ENCODE results near the gene KLHL3.

The KLHL3 gene

GRCh38 chr5:137739737-137740136, 3.8 kb upstream of the KLHL3 start:
- no peaks in the 10 kb centered on the region for H3K27me3 ChIP-seq (ENCODE audit: control insufficient read depth, insufficient read depth, low read length)
- no peaks in the 10 kb centered on the region for H3K9me3 ChIP-seq (ENCODE audit: control insufficient read depth, insufficient read depth, low read depth, low read length)
- no peak overlapping the region for H3K9ac ChIP-seq (ENCODE audit: low read length)
- H3K36me3 ChIP-seq (ENCODE audit: control insufficient read depth, insufficient read depth, low read length) = no peaks in the 10 kb centered on the region
- H3K27ac ChIP-seq (ENCODE audit: low read depth, low read length) = no peak overlapping the region
- H3K4me1 ChIP-seq (ENCODE audit: control insufficient read depth, insufficient read depth, low read length) = peaks cover 15% of the 10 kb centered on the region; the same call in 1 of the 2 replicates
- H3K4me3 ChIP-seq (ENCODE audit: low read depth, low read length) = no peak overlapping the region

GRCh38 chr5:137738947-137739346, 3.1 kb upstream of the KLHL3 start:
- H3K9me3 ChIP-seq (ENCODE audit: control insufficient read depth, insufficient read depth, low read depth, low read length) = no peaks in the 10 kb centered on the region
- H3K4me3 ChIP-seq (ENCODE audit: low read depth, low read length) = no peak overlapping the region
- H3K4me1 ChIP-seq (ENCODE audit: control insufficient read depth, insufficient read depth, low read length) = peaks cover 23% of the 10 kb centered on the region; the same call in 1 of the 2 replicates
- no peaks in the 10 kb centered on the region for H3K27me3 ChIP-seq (ENCODE audit: control insufficient read depth, insufficient read depth, low read length)
- H3K36me3 ChIP-seq (ENCODE audit: control insufficient read depth, insufficient read depth, low read length) = no peaks in the 10 kb centered on the region
- no peak overlapping the region for H3K27ac ChIP-seq (ENCODE audit: low read depth, low read length)
- no peak overlapping the region for H3K9ac ChIP-seq (ENCODE audit: low read length)

- no peak overlapping the region for H3K27ac ChIP-seq (ENCODE audit: low read depth, low read length)
Observed at GRCh38 chr5:137737349-137738131, 1.7 kb upstream of the KLHL3 start.

GRCh38 chr5:137736496-137736895, 607 bp upstream of the KLHL3 start:
- H3K27ac ChIP-seq (ENCODE audit: low read depth, low read length) = no peak overlapping the region
- no peaks in the 10 kb centered on the region for H3K27me3 ChIP-seq (ENCODE audit: control insufficient read depth, insufficient read depth, low read length)
- H3K9ac ChIP-seq (ENCODE audit: low read length) = no peak overlapping the region
- H3K4me1 ChIP-seq (ENCODE audit: control insufficient read depth, insufficient read depth, low read length) = peaks cover 19% of the 10 kb centered on the region; the same call in 1 of the 2 replicates
- no peaks in the 10 kb centered on the region for H3K36me3 ChIP-seq (ENCODE audit: control insufficient read depth, insufficient read depth, low read length)
- H3K4me3 ChIP-seq (ENCODE audit: low read depth, low read length) = no peak overlapping the region
- no peaks in the 10 kb centered on the region for H3K9me3 ChIP-seq (ENCODE audit: control insufficient read depth, insufficient read depth, low read depth, low read length)

More at GRCh38 chr5:137737349-137738131, 1.7 kb upstream of the KLHL3 start:
- H3K27me3 ChIP-seq (ENCODE audit: control insufficient read depth, insufficient read depth, low read length) = no peaks in the 10 kb centered on the region
- H3K9ac ChIP-seq (ENCODE audit: low read length) = no peak overlapping the region
- H3K36me3 ChIP-seq (ENCODE audit: control insufficient read depth, insufficient read depth, low read length) = no peaks in the 10 kb centered on the region
- no peak overlapping the region for H3K4me3 ChIP-seq (ENCODE audit: low read depth, low read length)
- H3K4me1 ChIP-seq (ENCODE audit: control insufficient read depth, insufficient read depth, low read length) = peaks cover 26% of the 10 kb centered on the region; the same call in 1 of the 2 replicates
- no peaks in the 10 kb centered on the region for H3K9me3 ChIP-seq (ENCODE audit: control insufficient read depth, insufficient read depth, low read depth, low read length)

- H3K9me3 ChIP-seq (ENCODE audit: control insufficient read depth, insufficient read depth, low read depth, low read length) = no peaks in the 10 kb centered on the region
- H3K27ac ChIP-seq (ENCODE audit: low read depth, low read length) = peak overlapping the region; percentile 20; the same call in 1 of the 2 replicates
- H3K27me3 ChIP-seq (ENCODE audit: control insufficient read depth, insufficient read depth, low read length) = no peaks in the 10 kb centered on the region
- H3K36me3 ChIP-seq (ENCODE audit: control insufficient read depth, insufficient read depth, low read length) = no peaks in the 10 kb centered on the region
- H3K9ac ChIP-seq (ENCODE audit: low read length) = peak overlapping the region; percentile 64
- H3K4me1 ChIP-seq (ENCODE audit: control insufficient read depth, insufficient read depth, low read length) = peaks cover 19% of the 10 kb centered on the region; the same call in 1 of the 2 replicates
- H3K4me3 ChIP-seq (ENCODE audit: low read depth, low read length) = peak overlapping the region; percentile 79
Observed at GRCh38 chr5:137734962-137735554, 831 bp downstream of the KLHL3 start.

GRCh38 chr5:137734331-137734730, 1.6 kb downstream of the KLHL3 start:
- no peaks in the 10 kb centered on the region for H3K9me3 ChIP-seq (ENCODE audit: control insufficient read depth, insufficient read depth, low read depth, low read length)
- no peak overlapping the region for H3K27ac ChIP-seq (ENCODE audit: low read depth, low read length)
- no peaks in the 10 kb centered on the region for H3K27me3 ChIP-seq (ENCODE audit: control insufficient read depth, insufficient read depth, low read length)
- H3K4me1 ChIP-seq (ENCODE audit: control insufficient read depth, insufficient read depth, low read length) = peaks cover 19% of the 10 kb centered on the region; the same call in 1 of the 2 replicates
- H3K9ac ChIP-seq (ENCODE audit: low read length) = no peak overlapping the region
- H3K4me3 ChIP-seq (ENCODE audit: low read depth, low read length) = peak overlapping the region; percentile 79
- no peaks in the 10 kb centered on the region for H3K36me3 ChIP-seq (ENCODE audit: control insufficient read depth, insufficient read depth, low read length)

GRCh38 chr5:137733922-137734321, 2.0 kb downstream of the KLHL3 start:
- H3K27ac ChIP-seq (ENCODE audit: low read depth, low read length) = no peak overlapping the region
- H3K4me1 ChIP-seq (ENCODE audit: control insufficient read depth, insufficient read depth, low read length) = peaks cover 19% of the 10 kb centered on the region; the same call in 1 of the 2 replicates
- peak overlapping the region; percentile 79; the same call in 1 of the 2 replicates for H3K4me3 ChIP-seq (ENCODE audit: low read depth, low read length)
- no peaks in the 10 kb centered on the region for H3K27me3 ChIP-seq (ENCODE audit: control insufficient read depth, insufficient read depth, low read length)
- no peaks in the 10 kb centered on the region for H3K9me3 ChIP-seq (ENCODE audit: control insufficient read depth, insufficient read depth, low read depth, low read length)
- H3K36me3 ChIP-seq (ENCODE audit: control insufficient read depth, insufficient read depth, low read length) = no peaks in the 10 kb centered on the region
- H3K9ac ChIP-seq (ENCODE audit: low read length) = no peak overlapping the region

GRCh38 chr5:137733006-137733405, 2.9 kb downstream of the KLHL3 start:
- Histone ChIP-seq H3K9me3 (ENCODE audit: control insufficient read depth, insufficient read depth, low read depth, low read length) (no peaks in the 10 kb centered on the region), H3K4me1 (ENCODE audit: control insufficient read depth, insufficient read depth, low read length) (peaks cover 19% of the 10 kb centered on the region; the same call in 1 of the 2 replicates), H3K27ac (ENCODE audit: low read depth, low read length) (no peak overlapping the region), H3K4me3 (ENCODE audit: low read depth, low read length) (no peak overlapping the region), H3K9ac (ENCODE audit: low read length) (no peak overlapping the region), H3K36me3 (ENCODE audit: control insufficient read depth, insufficient read depth, low read length) (no peaks in the 10 kb centered on the region), H3K27me3 (ENCODE audit: control insufficient read depth, insufficient read depth, low read length) (no peaks in the 10 kb centered on the region)

- no peak overlapping the region for H3K9ac ChIP-seq (ENCODE audit: low read length)
- no peaks in the 10 kb centered on the region for H3K9me3 ChIP-seq (ENCODE audit: control insufficient read depth, insufficient read depth, low read depth, low read length)
- H3K27me3 ChIP-seq (ENCODE audit: control insufficient read depth, insufficient read depth, low read length) = no peaks in the 10 kb centered on the region
- no peak overlapping the region for H3K27ac ChIP-seq (ENCODE audit: low read depth, low read length)
- peaks cover 15% of the 10 kb centered on the region; the same call in 1 of the 2 replicates for H3K4me1 ChIP-seq (ENCODE audit: control insufficient read depth, insufficient read depth, low read length)
- no peak overlapping the region for H3K4me3 ChIP-seq (ENCODE audit: low read depth, low read length)
- no peaks in the 10 kb centered on the region for H3K36me3 ChIP-seq (ENCODE audit: control insufficient read depth, insufficient read depth, low read length)
Observed at GRCh38 chr5:137731176-137731575, 4.7 kb downstream of the KLHL3 start.

GRCh38 chr5:137730336-137730735, 5.6 kb downstream of the KLHL3 start:
- H3K27ac ChIP-seq (ENCODE audit: low read depth, low read length) = no peak overlapping the region
- no peak overlapping the region for H3K9ac ChIP-seq (ENCODE audit: low read length)
- H3K27me3 ChIP-seq (ENCODE audit: control insufficient read depth, insufficient read depth, low read length) = no peaks in the 10 kb centered on the region
- H3K36me3 ChIP-seq (ENCODE audit: control insufficient read depth, insufficient read depth, low read length) = no peaks in the 10 kb centered on the region
- H3K9me3 ChIP-seq (ENCODE audit: control insufficient read depth, insufficient read depth, low read depth, low read length) = no peaks in the 10 kb centered on the region
- H3K4me3 ChIP-seq (ENCODE audit: low read depth, low read length) = no peak overlapping the region
- H3K4me1 ChIP-seq (ENCODE audit: control insufficient read depth, insufficient read depth, low read length) = peaks cover 13% of the 10 kb centered on the region; the same call in 1 of the 2 replicates

- Histone ChIP-seq H3K36me3 (ENCODE audit: control insufficient read depth, insufficient read depth, low read length) (no peaks in the 10 kb centered on the region), H3K27me3 (ENCODE audit: control insufficient read depth, insufficient read depth, low read length) (no peaks in the 10 kb centered on the region), H3K27ac (ENCODE audit: low read depth, low read length) (no peak overlapping the region)
Observed at GRCh38 chr5:137728048-137728447, 7.8 kb downstream of the KLHL3 start.

More at GRCh38 chr5:137728048-137728447, 7.8 kb downstream of the KLHL3 start:
- H3K9ac ChIP-seq (ENCODE audit: low read length) = no peak overlapping the region
- H3K9me3 ChIP-seq (ENCODE audit: control insufficient read depth, insufficient read depth, low read depth, low read length) = no peaks in the 10 kb centered on the region
- no peaks in the 10 kb centered on the region for H3K4me1 ChIP-seq (ENCODE audit: control insufficient read depth, insufficient read depth, low read length)
- no peak overlapping the region for H3K4me3 ChIP-seq (ENCODE audit: low read depth, low read length)

All from HUES6 (cell line).